Measurements from ENCODE around the gene STPG4.

Gene STPG4

DNA sequence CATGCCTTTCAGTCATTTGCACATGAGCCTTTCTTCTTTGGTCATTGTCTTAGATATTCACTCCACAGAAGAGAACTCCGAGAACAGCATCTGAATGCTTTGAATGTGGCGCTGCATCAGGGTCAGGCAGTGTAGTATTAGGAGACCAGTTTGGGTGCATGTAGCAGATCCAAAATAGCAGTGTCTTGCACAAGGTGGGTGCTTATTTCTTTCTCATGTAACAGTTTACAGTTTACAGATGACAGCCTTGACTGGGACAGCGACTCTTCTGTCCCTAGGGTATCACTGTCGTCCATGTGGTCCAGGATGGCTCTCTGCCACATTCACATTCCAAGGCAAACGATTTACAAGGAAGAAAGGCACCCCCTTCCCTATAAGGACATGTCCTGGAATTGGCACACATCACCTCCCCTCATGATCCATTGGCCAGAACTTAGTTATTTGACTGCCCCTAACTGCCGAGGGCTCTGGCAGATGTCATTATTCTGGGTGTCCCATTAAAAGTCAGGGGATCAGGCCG, 101.0 kb downstream of the STPG4 start:
- no peak for DNase-seq (ENCODE audit: low read depth in 1 of 2, low spot score in 1 of 2)
- in situ Hi-C loops (cut with HindIII; ENCODE audit: low pct_unique_long_range_greater_than_20kb, low sequenced_read_pairs) = no loop called here
- no peak for TF ChIP-seq JUND (IDR thresholded peaks at IDR 0.05; ENCODE audit: low read depth)

- in situ Hi-C loops (cut with HindIII; ENCODE audit: low pct_unique_long_range_greater_than_20kb, low sequenced_read_pairs) = no loop called here
- no peak for DNase-seq (ENCODE audit: low read depth in 1 of 2, low spot score in 1 of 2)
- TF ChIP-seq JUND (IDR thresholded peaks at IDR 0.05; ENCODE audit: low read depth) = no peak
Measured at GRCh38 chr2:47052847-47053246, 102.3 kb downstream of the STPG4 start.

- in situ Hi-C loops (cut with HindIII; ENCODE audit: low pct_unique_long_range_greater_than_20kb, low sequenced_read_pairs) = no loop called here
- no peak for TF ChIP-seq JUND (IDR thresholded peaks at IDR 0.05; ENCODE audit: low read depth)
Measured at GRCh38 chr2:47051562-47051961, 103.5 kb downstream of the STPG4 start.

DNA sequence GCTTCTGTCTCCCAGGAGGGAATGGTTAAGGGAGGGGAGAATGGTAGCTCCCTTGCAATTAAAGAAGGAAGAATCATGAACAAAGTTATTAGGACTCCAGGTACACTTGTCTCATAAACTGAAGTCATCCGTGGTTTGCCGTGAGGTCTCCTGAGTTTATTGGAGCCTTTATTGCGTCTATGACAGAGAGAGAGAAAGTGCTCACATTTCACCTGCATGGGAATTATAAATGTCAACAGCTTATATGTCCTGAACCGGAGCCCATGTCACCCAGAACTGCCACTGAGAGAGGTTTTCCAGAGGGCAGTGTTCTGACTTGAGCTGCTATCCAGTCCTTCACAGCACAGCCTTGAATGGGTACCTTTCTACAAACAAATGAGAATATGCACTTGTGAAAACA, 104.3 kb downstream of the STPG4 start:
- no peak for DNase-seq (ENCODE audit: low read depth in 1 of 2, low spot score in 1 of 2)
- in situ Hi-C loops (cut with HindIII; ENCODE audit: low pct_unique_long_range_greater_than_20kb, low sequenced_read_pairs) = no loop called here
- no peak for TF ChIP-seq JUND (IDR thresholded peaks at IDR 0.05; ENCODE audit: low read depth)

More at GRCh38 chr2:47051562-47051961, 103.5 kb downstream of the STPG4 start:
- no peak for DNase-seq (ENCODE audit: low read depth in 1 of 2, low spot score in 1 of 2)

DNA sequence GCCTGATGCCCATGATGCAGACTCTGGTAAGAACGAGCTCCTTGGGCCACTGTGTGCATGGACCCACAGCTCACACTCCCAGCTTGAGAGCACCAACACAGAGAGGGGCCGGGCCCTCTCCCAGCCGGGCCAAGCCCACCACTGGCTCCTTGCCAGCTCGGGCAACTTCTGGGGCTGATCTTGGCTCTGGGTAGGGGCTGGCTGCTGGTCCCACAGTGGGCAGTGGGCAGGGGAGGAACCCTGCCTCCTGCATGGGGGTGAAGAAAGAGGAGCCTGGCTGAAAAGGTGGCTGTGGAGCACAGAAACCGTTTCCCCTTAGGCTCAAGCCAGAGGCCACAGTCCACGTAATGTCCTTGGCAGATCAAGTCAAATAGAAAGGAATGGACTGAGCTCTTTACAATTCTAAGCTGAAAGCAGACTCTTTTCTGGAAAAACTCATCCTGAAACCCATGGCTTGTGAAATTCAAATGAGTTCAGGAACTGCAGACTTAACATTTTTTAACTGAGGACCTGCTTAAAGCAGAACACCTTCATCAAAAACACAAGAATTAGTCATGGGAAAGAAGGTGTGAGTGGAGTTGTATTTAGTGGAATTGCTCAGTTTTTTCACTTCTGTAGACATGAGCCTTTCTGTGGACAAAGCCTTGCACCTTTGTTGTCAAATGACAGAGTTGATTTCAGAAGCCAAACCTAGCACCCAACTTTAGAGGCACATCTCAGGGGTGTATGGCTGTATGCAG, 104.9 kb downstream of the STPG4 start:
- DNase-seq (ENCODE audit: low read depth in 1 of 2, low spot score in 1 of 2) = no peak
- no peak for TF ChIP-seq JUND (IDR thresholded peaks at IDR 0.05; ENCODE audit: low read depth)
- in situ Hi-C loops (cut with HindIII; ENCODE audit: low pct_unique_long_range_greater_than_20kb, low sequenced_read_pairs) = no loop called here

DNA sequence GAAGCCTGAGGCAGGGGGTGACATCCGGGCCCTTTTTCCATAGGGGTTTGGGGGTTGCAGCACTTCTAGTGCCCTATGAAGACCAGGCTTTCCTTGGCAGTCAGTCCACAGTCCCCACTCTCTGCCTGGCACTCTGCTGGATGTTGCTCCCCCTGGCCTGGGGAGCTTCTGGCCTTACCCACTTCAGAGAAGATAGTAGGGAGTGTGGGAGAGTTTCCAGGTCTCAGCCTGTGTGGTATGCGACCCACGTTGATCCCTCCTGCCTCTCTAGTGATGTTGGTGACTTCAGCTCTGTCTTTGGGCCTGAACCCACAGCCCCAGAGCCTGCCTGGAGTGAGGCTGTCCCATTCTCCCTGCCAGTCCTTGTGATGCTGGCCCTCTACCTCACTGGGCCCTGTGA, 105.6 kb downstream of the STPG4 start:
- TF ChIP-seq JUND (IDR thresholded peaks at IDR 0.05; ENCODE audit: low read depth) = no peak
- in situ Hi-C loops (cut with HindIII; ENCODE audit: low pct_unique_long_range_greater_than_20kb, low sequenced_read_pairs) = no loop called here
- DNase-seq (ENCODE audit: low read depth in 1 of 2, low spot score in 1 of 2) = no peak

GRCh38 chr2:47048801-47049480, 106.2 kb downstream of the STPG4 start:
- in situ Hi-C loops (cut with HindIII; ENCODE audit: low pct_unique_long_range_greater_than_20kb, low sequenced_read_pairs) = no loop called here
- no peak for TF ChIP-seq JUND (IDR thresholded peaks at IDR 0.05; ENCODE audit: low read depth)
- no peak for DNase-seq (ENCODE audit: low read depth in 1 of 2, low spot score in 1 of 2)

- in situ Hi-C loops (cut with HindIII; ENCODE audit: low pct_unique_long_range_greater_than_20kb, low sequenced_read_pairs) = no loop called here
- no peak for TF ChIP-seq JUND (IDR thresholded peaks at IDR 0.05; ENCODE audit: low read depth)
- DNase-seq (ENCODE audit: low read depth in 1 of 2, low spot score in 1 of 2) = no peak
Measured at GRCh38 chr2:47046271-47046670, 108.8 kb downstream of the STPG4 start.

DNA sequence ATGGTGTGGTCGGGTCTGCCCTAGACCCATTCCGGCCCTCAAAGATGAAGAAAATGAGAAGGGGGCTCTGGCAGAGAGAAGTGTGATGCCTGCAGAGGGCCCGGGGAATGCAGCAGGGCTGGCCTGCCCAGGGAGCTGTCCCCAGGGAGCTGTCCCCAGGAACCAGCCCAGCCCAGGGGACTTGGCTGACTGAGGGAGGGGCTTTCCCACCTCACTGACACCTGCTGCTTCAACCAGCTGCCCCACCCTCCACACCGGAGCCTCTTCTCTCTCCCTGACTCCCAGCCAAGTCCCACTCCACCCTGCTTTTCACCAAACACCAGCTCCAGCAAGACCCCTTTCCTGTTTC, 111.2 kb downstream of the STPG4 start:
- no peak for DNase-seq (ENCODE audit: low read depth in 1 of 2, low spot score in 1 of 2)
- no peak for TF ChIP-seq JUND (IDR thresholded peaks at IDR 0.05; ENCODE audit: low read depth)
- in situ Hi-C loops (cut with HindIII; ENCODE audit: low pct_unique_long_range_greater_than_20kb, low sequenced_read_pairs) = no loop called here

DNA sequence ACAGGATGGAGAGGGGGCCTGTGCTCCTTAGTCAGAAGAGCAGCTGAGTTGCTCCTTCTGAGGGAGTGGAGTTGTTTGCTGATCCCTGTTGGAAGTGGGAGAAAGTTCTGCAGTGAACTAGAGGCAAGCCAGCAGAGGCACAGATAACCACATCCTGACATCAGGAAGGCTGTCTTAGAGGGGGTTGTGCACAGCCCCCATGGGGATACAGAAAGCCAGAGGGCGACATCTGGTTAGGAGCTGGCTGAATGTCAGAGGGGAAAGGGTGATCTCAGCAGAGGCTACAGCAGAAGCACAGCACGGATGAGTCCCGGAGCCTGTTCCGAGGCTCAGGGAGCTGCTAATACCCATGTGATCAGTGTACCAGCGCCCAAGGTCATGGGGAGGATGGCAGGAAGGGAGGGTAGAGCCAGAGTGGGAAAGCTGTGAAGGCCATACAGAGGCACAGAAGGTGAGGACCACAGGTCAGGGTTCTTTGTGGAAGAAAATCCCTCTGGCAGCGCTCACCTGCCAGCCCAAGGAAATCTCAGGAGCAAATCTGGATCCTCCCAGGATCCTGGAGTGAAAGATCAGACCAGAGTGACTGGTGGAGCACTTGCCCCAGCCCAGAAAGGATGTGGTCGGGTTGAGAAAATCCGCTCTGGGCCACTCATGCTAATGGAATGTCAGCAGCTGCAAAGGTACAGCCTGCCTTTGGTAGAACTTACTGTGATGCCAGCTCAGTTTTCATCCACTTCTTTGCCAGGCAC, 111.8 kb downstream of the STPG4 start:
- in situ Hi-C loops (cut with HindIII; ENCODE audit: low pct_unique_long_range_greater_than_20kb, low sequenced_read_pairs) = no loop called here
- 0 out of 2 replicates have a peak, but pooled peaks have one; percentile 16 for TF ChIP-seq JUND (IDR thresholded peaks at IDR 0.05; ENCODE audit: low read depth)
- DNase-seq (ENCODE audit: low read depth in 1 of 2, low spot score in 1 of 2) = peak; percentile 51 to 74

GRCh38 chr2:47041891-47042684, 113.0 kb downstream of the STPG4 start:
- in situ Hi-C loops (cut with HindIII; ENCODE audit: low pct_unique_long_range_greater_than_20kb, low sequenced_read_pairs) = no loop called here
- no peak for TF ChIP-seq JUND (IDR thresholded peaks at IDR 0.05; ENCODE audit: low read depth)
- no peak for DNase-seq (ENCODE audit: low read depth in 1 of 2, low spot score in 1 of 2)

- TF ChIP-seq JUND (IDR thresholded peaks at IDR 0.05; ENCODE audit: low read depth) = no peak
- in situ Hi-C loops (cut with HindIII; ENCODE audit: low pct_unique_long_range_greater_than_20kb, low sequenced_read_pairs) = no loop called here
- no peak for DNase-seq (ENCODE audit: low read depth in 1 of 2, low spot score in 1 of 2)
Measured at GRCh38 chr2:47041063-47041462, 114.0 kb downstream of the STPG4 start.
